Body of pancreas (tissue), 4 donors: ENCODE results near the gene SLC18A3.

ENCODE experiments used
- POLR2A ChIP-seq, 3 donors: fragments of 450-650 bp; IDR thresholded peaks; one replicate each; pipeline ENCODE4 v1.6.1; 2016; ENCODE audit warnings: antibody characterized with exemption in 3 of 3, mild to moderate bottlenecking in 2 of 3
- TF ChIP-seq, protein P1 (sequence below), 7 experiments: fragments of 450-650 bp in 4 of 7; fragments of 200-600 bp in 3 of 7; sonication (generic) in 3 of 7; IDR thresholded peaks; one replicate each; pipeline ENCODE4 v1.5.1; 2016 to 2019; ENCODE audit warnings: antibody characterized with exemption in 7 of 7

DNA sequence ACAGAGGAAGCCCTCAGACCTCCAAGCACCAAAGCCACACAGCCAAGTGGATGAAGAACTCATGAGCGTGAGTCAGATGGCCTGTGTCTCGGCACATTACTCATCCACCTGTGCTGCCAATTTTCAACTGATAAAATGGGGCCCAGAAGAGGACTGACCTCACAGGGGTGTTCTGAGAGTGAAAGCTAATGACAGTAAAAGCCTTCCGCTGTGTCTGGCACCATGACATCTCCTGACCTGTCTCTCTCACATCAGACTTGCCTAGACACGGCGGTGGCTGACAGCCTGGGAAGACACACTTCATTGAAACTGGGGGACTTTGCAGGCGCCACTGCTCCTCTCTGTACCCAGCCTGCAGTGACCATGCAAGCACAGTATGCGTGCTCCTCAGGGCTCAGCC lies 8.3 kb upstream of the SLC18A3 start:
- TF ChIP-seq, protein P1, sequence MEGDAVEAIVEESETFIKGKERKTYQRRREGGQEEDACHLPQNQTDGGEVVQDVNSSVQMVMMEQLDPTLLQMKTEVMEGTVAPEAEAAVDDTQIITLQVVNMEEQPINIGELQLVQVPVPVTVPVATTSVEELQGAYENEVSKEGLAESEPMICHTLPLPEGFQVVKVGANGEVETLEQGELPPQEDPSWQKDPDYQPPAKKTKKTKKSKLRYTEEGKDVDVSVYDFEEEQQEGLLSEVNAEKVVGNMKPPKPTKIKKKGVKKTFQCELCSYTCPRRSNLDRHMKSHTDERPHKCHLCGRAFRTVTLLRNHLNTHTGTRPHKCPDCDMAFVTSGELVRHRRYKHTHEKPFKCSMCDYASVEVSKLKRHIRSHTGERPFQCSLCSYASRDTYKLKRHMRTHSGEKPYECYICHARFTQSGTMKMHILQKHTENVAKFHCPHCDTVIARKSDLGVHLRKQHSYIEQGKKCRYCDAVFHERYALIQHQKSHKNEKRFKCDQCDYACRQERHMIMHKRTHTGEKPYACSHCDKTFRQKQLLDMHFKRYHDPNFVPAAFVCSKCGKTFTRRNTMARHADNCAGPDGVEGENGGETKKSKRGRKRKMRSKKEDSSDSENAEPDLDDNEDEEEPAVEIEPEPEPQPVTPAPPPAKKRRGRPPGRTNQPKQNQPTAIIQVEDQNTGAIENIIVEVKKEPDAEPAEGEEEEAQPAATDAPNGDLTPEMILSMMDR (IDR thresholded peaks at IDR 0.05): no peak
- TF ChIP-seq POLR2A (IDR thresholded peaks at IDR 0.05): no peak
